Endodermal cell (in vitro differentiated cells): Measurements from ENCODE around the gene THUMPD2. TPM values are rescaled to one million over a fixed set of nuclear protein-coding genes. Genes with fewer than 3 reads are reported as not detected.

Experiments used
- DNase-seq: peaks from one replicate; pipeline ENCODE4 v3.0.0-alpha.2; 2017
- H3K27ac ChIP-seq: 2 replicates; pipeline ENCODE4 v1.5.1; 2013; ENCODE audit warnings: mild to moderate bottlenecking, low read depth, low read length, moderate library complexity
- H3K27me3 ChIP-seq: 2 replicates; pipeline ENCODE4 v1.6.1; 2013; ENCODE audit warnings: mild to moderate bottlenecking, low read length, moderate library complexity; ENCODE audit not compliant: insufficient read depth, control insufficient read depth, poor library complexity, severe bottlenecking
- H3K36me3 ChIP-seq: 2 replicates; pipeline ENCODE4 v1.7.0; 2013; ENCODE audit warnings: mild to moderate bottlenecking, low read length, moderate library complexity; ENCODE audit not compliant: control insufficient read depth, insufficient read depth
- H3K4me1 ChIP-seq: one replicate; pipeline ENCODE4 v1.7.0; 2013; ENCODE audit warnings: low read length; ENCODE audit not compliant: control insufficient read depth, insufficient read depth
- H3K4me3 ChIP-seq: 2 replicates; pipeline ENCODE4 v1.5.1; 2013; ENCODE audit warnings: mild to moderate bottlenecking, low read length, moderate library complexity
- H3K9ac ChIP-seq: 2 replicates; pipeline ENCODE4 v1.6.1; 2013; ENCODE audit warnings: mild to moderate bottlenecking, low read length, moderate library complexity; ENCODE audit not compliant: poor library complexity, severe bottlenecking; ENCODE audit errors: extremely low read depth
- H3K9me3 ChIP-seq: 2 replicates; pipeline ENCODE4 v1.6.1; 2013; ENCODE audit warnings: mild to moderate bottlenecking, low read length, moderate library complexity; ENCODE audit not compliant: control insufficient read depth
- H3K27ac Mint-ChIP-seq: 2 replicates; pipeline ENCODE4 v1.8.0; 2020; ENCODE audit warnings: mixed read lengths
- H3K27me3 Mint-ChIP-seq: 2 replicates; pipeline ENCODE4 v1.8.0; 2021; ENCODE audit warnings: mild to moderate bottlenecking, mixed read lengths; ENCODE audit not compliant: insufficient read depth
- H3K36me3 Mint-ChIP-seq: 2 replicates; pipeline ENCODE4 v1.8.0; 2020; ENCODE audit warnings: low read depth, mixed read lengths
- H3K4me1 Mint-ChIP-seq: 2 replicates; pipeline ENCODE4 v1.8.0; 2020; ENCODE audit warnings: mixed read lengths
- H3K4me3 Mint-ChIP-seq: 2 replicates; pipeline ENCODE4 v1.8.0; 2020; ENCODE audit warnings: mild to moderate bottlenecking, moderate library complexity, mixed read lengths
- H3K9me3 Mint-ChIP-seq: 2 replicates; pipeline ENCODE4 v1.8.0; 2020; ENCODE audit warnings: mild to moderate bottlenecking, mixed read lengths
- CTCF ChIP-seq: fragments of 200-600 bp; sonication (generic); conservative IDR thresholded peaks from 2 replicates; pipeline ENCODE4 v1.5.0; 2021; ENCODE audit warnings: antibody characterized with exemption, mild to moderate bottlenecking
- WGBS, 2 experiments: methylation state at CpG; one replicate each; pipeline versions ENCODE4 v1.1.5 to v1.1.7; 2013; ENCODE audit warnings: missing lambda C conversion rate in 2 of 2, mixed read lengths in 1 of 2; ENCODE audit not compliant: insufficient coverage in 1 of 2, insufficient read length in 1 of 2; 5-methylcytosine and 5-hydroxymethylcytosine counted together
- total RNA-seq, 2 donors: library from RNA; stranded (reverse); fragmentation: NEBNext Ultra II Directional in 1 of 2; extraction: Animal tissue kit (Norgen Biotek cat#: 25700) in 1 of 2; gene quantifications; 2 replicates in 1 of 2; 3 replicates in 1 of 2; pipeline ENCODE4 v1.2.1, GENCODE V29; 2021

The THUMPD2 gene
- total RNA-seq, 2 donors from 2014 or later = 11.3 to 13.6 TPM

- Histone ChIP-seq H3K4me1 (peaks cover 2% of the 10 kb centered on the region), H3K36me3 (peaks cover 8% of the 10 kb centered on the region), H3K9ac (peak overlapping the region; percentile 78), H3K4me3 (peak overlapping the region; percentile 99), H3K9me3 (peaks cover 8% of the 10 kb centered on the region), H3K27me3 (no peaks in the 10 kb centered on the region), H3K27ac (no peak overlapping the region)
- Mint-ChIP-seq H3K27me3 (no peaks in the 10 kb centered on the region), H3K27ac (peak overlapping the region; percentile 67), H3K9me3 (peaks cover 4% of the 10 kb centered on the region), H3K4me1 (peaks cover 16% of the 10 kb centered on the region), H3K4me3 (peak overlapping the region; percentile 76), H3K36me3 (peaks cover 14% of the 10 kb centered on the region)
- DNase-seq = no peak
- 0 to 11% methylated on average over 1 to 2 of the region's 2 CpGs for WGBS, 2 experiments
- no peak for TF ChIP-seq CTCF
These were observed 825 bp downstream of the THUMPD2 start for GRCh38 chr2:39778233-39778632.

- Histone ChIP-seq H3K27ac (no peak overlapping the region), H3K4me1 (peaks cover 2% of the 10 kb centered on the region), H3K4me3 (no peak overlapping the region), H3K27me3 (no peaks in the 10 kb centered on the region), H3K9me3 (peaks cover 17% of the 10 kb centered on the region), H3K36me3 (peaks cover 49% of the 10 kb centered on the region), H3K9ac (no peak overlapping the region)
- H3K9me3 Mint-ChIP-seq = peaks cover 4% of the 10 kb centered on the region
- H3K4me3 Mint-ChIP-seq = no peak overlapping the region
- 100% methylated on average over 1 of the region's 1 CpG; no CpG with 5 or more reads in 1 of the 2 experiments for WGBS, 2 experiments
- DNase-seq = no peak
- no peak overlapping the region for H3K27ac Mint-ChIP-seq
- peaks cover 35% of the 10 kb centered on the region for H3K36me3 Mint-ChIP-seq
- no peak for TF ChIP-seq CTCF
- no peaks in the 10 kb centered on the region for H3K27me3 Mint-ChIP-seq
- peaks cover 13% of the 10 kb centered on the region for H3K4me1 Mint-ChIP-seq
These were observed 6.3 kb downstream of the THUMPD2 start for GRCh38 chr2:39772812-39773152.

- no peaks in the 10 kb centered on the region for H3K27me3 Mint-ChIP-seq
- peaks cover 8% of the 10 kb centered on the region for H3K4me1 Mint-ChIP-seq
- WGBS, 2 experiments = 86 to 89% methylated on average over 3 of the region's 3 CpGs
- Histone ChIP-seq H3K36me3 (peaks cover 51% of the 10 kb centered on the region), H3K4me1 (peaks cover 2% of the 10 kb centered on the region), H3K27me3 (no peaks in the 10 kb centered on the region), H3K27ac (no peak overlapping the region), H3K9ac (no peak overlapping the region), H3K4me3 (no peak overlapping the region), H3K9me3 (peaks cover 17% of the 10 kb centered on the region)
- no peak overlapping the region for H3K4me3 Mint-ChIP-seq
- no peak for TF ChIP-seq CTCF
- H3K36me3 Mint-ChIP-seq = peaks cover 35% of the 10 kb centered on the region
- H3K9me3 Mint-ChIP-seq = peaks cover 4% of the 10 kb centered on the region
- DNase-seq = no peak
- no peak overlapping the region for H3K27ac Mint-ChIP-seq
These were observed 6.8 kb downstream of the THUMPD2 start for GRCh38 chr2:39772086-39772811.
